Sigmoid colon (tissue), 7 donors: ENCODE results near the gene MID2. TPM values are rescaled to one million over a fixed set of nuclear protein-coding genes. Genes with fewer than 3 reads are reported as not detected.

ENCODE experiments used
- DNase-seq: peaks from one replicate; pipeline ENCODE4 v3.0.0-alpha.2; 2019
- H3K27ac ChIP-seq, 4 donors: fragments of 200-600 bp; sonication (generic); one replicate each; pipeline ENCODE4 v1.5.1; 2016 to 2019; ENCODE audit warnings: mild to moderate bottlenecking in 1 of 4
- H3K27me3 ChIP-seq, 3 donors: fragments of 200-600 bp; sonication (generic); one replicate each; pipeline ENCODE4 v1.5.1; 2019; ENCODE audit warnings: mild to moderate bottlenecking in 1 of 3
- H3K36me3 ChIP-seq, 4 donors: fragments of 200-600 bp; sonication (generic); one replicate each; pipeline ENCODE4 v1.5.1; 2016 to 2019
- H3K4me1 ChIP-seq, 4 donors: fragments of 200-600 bp; sonication (generic); one replicate each; pipeline ENCODE4 v1.5.1; 2017 to 2019
- H3K4me3 ChIP-seq, 4 donors: fragments of 200-600 bp; sonication (generic); one replicate each; pipeline ENCODE4 v1.5.1; 2017 to 2019; ENCODE audit warnings: mild to moderate bottlenecking in 2 of 4, moderate library complexity in 1 of 4
- H3K9me3 ChIP-seq, 4 donors: fragments of 200-600 bp in 3 of 4; sonication (generic) in 3 of 4; one replicate each; pipeline versions ENCODE4 v1.5.1 to v1.6.1; 2013 to 2019
- EP300 ChIP-seq, 4 donors: sonication (generic); formaldehyde crosslinking; IDR thresholded peaks; one replicate each; pipeline ENCODE4 v1.6.1; 2017; ENCODE audit warnings: antibody characterized with exemption in 4 of 4
- POLR2A ChIP-seq, 2 donors: fragments of 450-650 bp; IDR thresholded peaks; one replicate each; pipeline ENCODE4 v1.6.1; 2016; ENCODE audit warnings: antibody characterized with exemption in 2 of 2, mild to moderate bottlenecking in 2 of 2, moderate library complexity in 2 of 2
- POLR2AphosphoS5 ChIP-seq, 4 donors: sonication (generic); formaldehyde crosslinking; IDR thresholded peaks; one replicate each; pipeline ENCODE4 v1.6.1; 2017; ENCODE audit warnings: antibody characterized with exemption in 4 of 4
- WGBS, 2 donors: extraction: QIAGEN DNeasy Blood & Tissue Kit; methylation state at CpG; one replicate each; pipeline ENCODE4 v1.1.7; 2013; 5-methylcytosine and 5-hydroxymethylcytosine counted together
- intact Hi-C: fragments of 100-400 bp; cut with DNase I; formaldehyde crosslinking; loops from one replicate; pipeline ENCODE4 v1.15.1; 2023
- polyA plus RNA-seq, 3 donors: library from polyadenylated mRNA; stranded (reverse); fragments of 200-250 nt; gene quantifications; one replicate each; pipeline ENCODE4 v1.2.3, GENCODE V29; 2013
- total RNA-seq, 4 donors: library from RNA; depleted of rRNA; stranded (reverse); fragments of >200 nt; gene quantifications; one replicate each; pipeline ENCODE4 v1.1.0, GENCODE V29; 2016
- TF ChIP-seq, protein P1 (sequence below), 4 experiments: fragments of 450-650 bp in 3 of 4; fragments of 200-600 bp in 1 of 4; IDR thresholded peaks; one replicate each; pipeline ENCODE4 v1.5.1; 2016 to 2019; ENCODE audit warnings: antibody characterized with exemption in 4 of 4, mild to moderate bottlenecking in 3 of 4, moderate library complexity in 2 of 4
- donor health status: healthy with polysubstance abuse.
- donor health status: Bipolar disorder and iron deficiency.
- donor health status: healthy.

Gene MID2
- total and polyA plus RNA-seq, 7 donors: 0.23 to 39.6 (median 28.5) TPM

DNA sequence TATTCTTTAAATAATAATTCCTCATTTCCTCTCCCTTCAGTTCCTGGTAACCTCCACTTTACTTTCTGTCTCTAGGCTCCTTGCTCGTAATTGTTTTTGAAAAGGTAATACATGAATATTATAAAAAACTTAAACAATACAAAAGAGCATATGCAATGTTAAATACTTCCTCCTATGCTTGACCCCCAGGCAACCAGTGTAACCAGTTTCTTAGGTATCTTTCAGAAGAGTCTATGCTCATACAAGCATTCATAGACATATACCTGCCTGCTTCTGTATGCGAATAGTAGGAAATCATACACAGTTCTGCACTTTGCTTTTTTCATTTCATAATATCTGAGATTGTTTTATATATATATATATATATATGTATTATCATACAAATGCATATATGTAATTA is 2.6 kb upstream of the MID2 start:
- H3K36me3 ChIP-seq: no peaks in the 10 kb centered on the region
- TF ChIP-seq POLR2AphosphoS5 (IDR thresholded peaks at IDR 0.05): no peak
- TF ChIP-seq, protein P1, sequence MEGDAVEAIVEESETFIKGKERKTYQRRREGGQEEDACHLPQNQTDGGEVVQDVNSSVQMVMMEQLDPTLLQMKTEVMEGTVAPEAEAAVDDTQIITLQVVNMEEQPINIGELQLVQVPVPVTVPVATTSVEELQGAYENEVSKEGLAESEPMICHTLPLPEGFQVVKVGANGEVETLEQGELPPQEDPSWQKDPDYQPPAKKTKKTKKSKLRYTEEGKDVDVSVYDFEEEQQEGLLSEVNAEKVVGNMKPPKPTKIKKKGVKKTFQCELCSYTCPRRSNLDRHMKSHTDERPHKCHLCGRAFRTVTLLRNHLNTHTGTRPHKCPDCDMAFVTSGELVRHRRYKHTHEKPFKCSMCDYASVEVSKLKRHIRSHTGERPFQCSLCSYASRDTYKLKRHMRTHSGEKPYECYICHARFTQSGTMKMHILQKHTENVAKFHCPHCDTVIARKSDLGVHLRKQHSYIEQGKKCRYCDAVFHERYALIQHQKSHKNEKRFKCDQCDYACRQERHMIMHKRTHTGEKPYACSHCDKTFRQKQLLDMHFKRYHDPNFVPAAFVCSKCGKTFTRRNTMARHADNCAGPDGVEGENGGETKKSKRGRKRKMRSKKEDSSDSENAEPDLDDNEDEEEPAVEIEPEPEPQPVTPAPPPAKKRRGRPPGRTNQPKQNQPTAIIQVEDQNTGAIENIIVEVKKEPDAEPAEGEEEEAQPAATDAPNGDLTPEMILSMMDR (IDR thresholded peaks at IDR 0.05): no peak
- TF ChIP-seq POLR2A (IDR thresholded peaks at IDR 0.05): no peak
- TF ChIP-seq EP300 (IDR thresholded peaks at IDR 0.05): no peak
- peaks cover 0 to 9% (median 0%) of the 10 kb centered on the region in 4 donors for H3K9me3 ChIP-seq
- 69 to 81% methylated on average over 2 of the region's 2 CpGs for WGBS, 2 donors
- DNase-seq: no peak
- intact Hi-C loops: no loop called here
- no peak overlapping the region for H3K4me3 ChIP-seq
- peaks cover 0 to 11% (median 0%) of the 10 kb centered on the region in 4 donors for H3K4me1 ChIP-seq
- no peak overlapping the region for H3K27ac ChIP-seq
- no peaks in the 10 kb centered on the region for H3K27me3 ChIP-seq

DNA sequence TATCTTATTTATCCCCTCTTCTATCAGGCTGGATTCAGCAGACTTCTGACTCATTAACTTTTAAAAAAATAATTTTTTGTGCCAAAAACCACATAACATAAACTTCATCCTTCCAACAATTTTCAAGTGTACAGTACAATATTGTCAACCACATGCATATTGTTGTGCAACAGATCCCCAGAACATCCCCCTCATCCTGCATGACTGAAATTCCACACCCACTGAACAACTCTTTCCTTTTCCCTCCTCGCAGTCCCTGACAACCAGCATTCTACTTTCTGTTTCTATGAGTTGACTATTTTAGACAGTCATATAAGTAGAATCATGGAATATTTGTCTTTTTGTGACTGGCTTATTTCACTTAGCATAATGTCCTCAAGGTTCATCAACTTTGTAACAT is 2.2 kb upstream of the MID2 start:
- no peak for DNase-seq
- TF ChIP-seq POLR2A (IDR thresholded peaks at IDR 0.05) (no peak), POLR2AphosphoS5 (IDR thresholded peaks at IDR 0.05) (no peak), EP300 (IDR thresholded peaks at IDR 0.05) (no peak)
- TF ChIP-seq, protein P1 (IDR thresholded peaks at IDR 0.05): no peak
- H3K36me3 ChIP-seq: no peaks in the 10 kb centered on the region
- H3K4me1 ChIP-seq: peaks cover 0 to 12% (median 0%) of the 10 kb centered on the region in 4 donors
- peaks cover 0 to 9% (median 0%) of the 10 kb centered on the region in 4 donors for H3K9me3 ChIP-seq
- no peaks in the 10 kb centered on the region for H3K27me3 ChIP-seq
- H3K4me3 ChIP-seq: no peak overlapping the region
- intact Hi-C loops: no loop called here
- 13 to 31% methylated on average over 1 of the region's 1 CpG for WGBS, 2 donors
- H3K27ac ChIP-seq: no peak overlapping the region

- Histone ChIP-seq H3K27me3 (no peaks in the 10 kb centered on the region), H3K36me3 (no peaks in the 10 kb centered on the region), H3K4me3 (peak overlapping the region; percentile 46 to 60 (median 59)), H3K27ac (peak overlapping the region; percentile 91 to 94 (median 92)), H3K9me3 (no peaks in the 10 kb centered on the region), H3K4me1 (peaks cover 0 to 12% (median 0%) of the 10 kb centered on the region in 4 donors)
- peak; percentile 67 for DNase-seq
- peak in 1 of 4 donors; percentile 30 for TF ChIP-seq POLR2AphosphoS5 (IDR thresholded peaks at IDR 0.05)
- TF ChIP-seq, protein P1 (IDR thresholded peaks at IDR 0.05): no peak
- TF ChIP-seq EP300 (IDR thresholded peaks at IDR 0.05): no peak
- no peak for TF ChIP-seq POLR2A (IDR thresholded peaks at IDR 0.05)
- WGBS, 2 donors: 0% methylated on average over 100 of the region's 100 CpGs
- intact Hi-C loops: loop anchor here (5.0 kb wide), 3 partner anchors 154 to 266 kb away; partner anchors contain the start of genes ATG4A and PSMD10
Observed at GRCh38 chrX:107826238-107827029, 768 bp downstream of the MID2 start.

GRCh38 chrX:107827030-107827831 is 1.6 kb downstream of the MID2 start:
- H3K36me3 ChIP-seq: no peaks in the 10 kb centered on the region
- peaks cover 0 to 12% (median 0%) of the 10 kb centered on the region in 4 donors for H3K4me1 ChIP-seq
- peak overlapping the region; percentile 91 to 94 (median 92) for H3K27ac ChIP-seq
- 10 to 21% methylated on average over 13 of the region's 13 CpGs for WGBS, 2 donors
- peak overlapping the region; percentile 46 to 60 (median 59) for H3K4me3 ChIP-seq
- no peak for TF ChIP-seq POLR2AphosphoS5 (IDR thresholded peaks at IDR 0.05)
- TF ChIP-seq EP300 (IDR thresholded peaks at IDR 0.05): no peak
- TF ChIP-seq POLR2A (IDR thresholded peaks at IDR 0.05): no peak
- TF ChIP-seq, protein P1 (IDR thresholded peaks at IDR 0.05): no peak
- H3K9me3 ChIP-seq: no peaks in the 10 kb centered on the region
- no peaks in the 10 kb centered on the region for H3K27me3 ChIP-seq
- no peak for DNase-seq
- intact Hi-C loops: loop anchor here (5.0 kb wide), 3 partner anchors 155 to 265 kb away; partner anchors contain the start of genes ATG4A and PSMD10
